Measurements from ENCODE around the gene CYB561.

DNA sequence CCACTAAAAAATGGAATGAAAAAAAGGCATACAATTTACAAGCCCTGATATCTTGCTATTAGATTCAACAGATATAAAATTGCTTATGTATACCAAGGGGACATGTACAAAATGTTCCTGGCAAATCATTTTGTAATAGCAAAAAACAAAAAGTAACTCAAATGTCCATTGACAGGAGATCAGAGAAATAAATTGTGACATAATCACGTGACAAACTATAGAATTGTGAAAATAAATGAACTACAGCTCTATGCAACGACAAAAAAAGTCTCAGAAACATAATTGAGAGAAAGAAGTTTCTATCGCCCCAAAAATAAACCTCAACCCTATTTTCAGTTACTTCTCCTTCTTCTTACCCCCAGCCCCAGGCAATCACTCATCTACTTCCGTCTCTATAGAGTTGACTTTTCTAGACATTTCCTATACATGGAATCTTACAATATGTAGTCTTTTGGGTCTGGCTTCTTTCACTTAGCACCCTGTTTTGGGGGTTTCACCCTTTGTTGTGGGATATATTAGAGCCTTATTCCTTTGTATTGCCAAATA lies 18.7 kb upstream of the CYB561 start:
- TF ChIP-seq, protein P1, sequence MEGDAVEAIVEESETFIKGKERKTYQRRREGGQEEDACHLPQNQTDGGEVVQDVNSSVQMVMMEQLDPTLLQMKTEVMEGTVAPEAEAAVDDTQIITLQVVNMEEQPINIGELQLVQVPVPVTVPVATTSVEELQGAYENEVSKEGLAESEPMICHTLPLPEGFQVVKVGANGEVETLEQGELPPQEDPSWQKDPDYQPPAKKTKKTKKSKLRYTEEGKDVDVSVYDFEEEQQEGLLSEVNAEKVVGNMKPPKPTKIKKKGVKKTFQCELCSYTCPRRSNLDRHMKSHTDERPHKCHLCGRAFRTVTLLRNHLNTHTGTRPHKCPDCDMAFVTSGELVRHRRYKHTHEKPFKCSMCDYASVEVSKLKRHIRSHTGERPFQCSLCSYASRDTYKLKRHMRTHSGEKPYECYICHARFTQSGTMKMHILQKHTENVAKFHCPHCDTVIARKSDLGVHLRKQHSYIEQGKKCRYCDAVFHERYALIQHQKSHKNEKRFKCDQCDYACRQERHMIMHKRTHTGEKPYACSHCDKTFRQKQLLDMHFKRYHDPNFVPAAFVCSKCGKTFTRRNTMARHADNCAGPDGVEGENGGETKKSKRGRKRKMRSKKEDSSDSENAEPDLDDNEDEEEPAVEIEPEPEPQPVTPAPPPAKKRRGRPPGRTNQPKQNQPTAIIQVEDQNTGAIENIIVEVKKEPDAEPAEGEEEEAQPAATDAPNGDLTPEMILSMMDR (IDR thresholded peaks at IDR 0.05): no peak
- TF ChIP-seq POLR2AphosphoS5 (IDR thresholded peaks at IDR 0.05): no peak
